DLD1 (cell line): ENCODE data around the gene A3GALT2.

Experiments used
- in situ Hi-C: cut with HindIII; loops from 2 replicates; pipeline ENCODE4 v1.10.0; 2017; ENCODE audit warnings: low sequenced_read_pairs

The A3GALT2 gene

DNA sequence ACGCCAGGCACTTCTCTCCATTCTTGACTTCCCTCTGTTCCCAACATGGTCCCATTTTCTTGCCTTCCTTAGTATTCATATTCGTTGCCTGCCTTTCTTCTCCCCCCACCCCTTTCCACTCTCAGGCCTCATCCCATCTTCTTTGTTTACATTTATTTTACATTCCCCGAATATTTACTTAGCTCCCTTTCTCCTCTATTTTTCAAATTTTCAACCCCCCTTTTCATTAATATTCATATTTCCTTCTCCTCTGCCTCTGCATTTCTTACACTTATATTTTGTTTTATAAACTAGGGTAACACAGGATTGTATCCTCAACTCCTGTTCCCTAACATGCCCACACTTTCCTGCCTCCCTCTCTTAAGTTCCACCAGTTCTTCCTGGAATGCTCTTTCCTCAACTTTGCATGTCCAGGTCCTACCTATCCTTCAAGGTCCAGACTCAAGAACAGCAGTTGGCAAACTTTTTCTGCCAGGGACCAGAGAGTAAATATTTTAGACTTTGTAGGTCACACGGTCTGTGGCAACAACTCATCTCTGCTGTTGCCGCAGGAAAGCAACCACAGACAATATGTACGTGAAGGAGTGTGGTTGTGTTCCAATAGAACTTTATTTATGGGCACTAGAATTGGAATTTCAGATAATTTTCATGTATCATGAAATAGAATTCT, 29.8 kb upstream of the A3GALT2 start:
- in situ Hi-C loops = no loop called here

DNA sequence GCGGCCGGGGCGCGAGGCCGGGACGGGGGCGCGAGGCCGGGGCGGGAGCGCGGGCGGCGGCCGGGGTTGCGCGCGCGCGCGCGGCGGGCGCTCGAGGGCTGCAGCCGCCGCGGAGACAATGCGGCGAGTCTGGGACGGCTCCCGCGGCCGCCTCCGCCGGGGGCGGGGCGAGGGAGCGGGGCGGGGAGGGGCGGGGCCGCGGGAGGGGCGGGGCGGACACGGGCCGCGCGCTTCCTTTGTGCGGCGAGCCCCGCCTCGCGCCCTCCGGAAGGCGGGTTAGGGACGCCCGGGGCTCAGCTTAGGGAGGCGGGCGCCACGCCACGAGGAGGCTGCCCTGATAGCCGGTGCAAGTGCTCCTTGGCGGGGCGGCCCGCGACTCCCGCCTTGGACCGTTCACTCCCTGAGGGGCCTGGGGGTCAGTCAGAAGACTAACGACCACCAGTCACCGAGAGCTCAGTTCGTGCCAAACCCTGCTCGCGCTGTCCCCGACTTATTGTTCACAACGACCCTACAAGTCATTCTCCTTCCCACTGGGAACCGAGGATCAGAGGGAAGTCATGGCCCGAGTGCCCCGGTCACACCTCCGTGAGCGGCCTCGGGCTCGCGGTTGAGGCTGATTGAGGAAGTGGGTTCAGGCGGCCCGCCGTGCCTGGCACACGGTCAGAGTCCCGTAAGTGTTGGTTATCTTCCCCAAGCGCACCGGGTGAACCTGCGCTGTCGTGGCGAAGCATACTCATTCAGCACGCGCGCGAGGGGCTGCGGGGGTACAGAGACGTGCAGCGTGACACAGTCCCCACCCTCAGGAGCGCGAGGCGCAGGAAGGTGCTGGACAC, 29.1 kb upstream of the A3GALT2 start:
- in situ Hi-C loops = no loop called here

DNA sequence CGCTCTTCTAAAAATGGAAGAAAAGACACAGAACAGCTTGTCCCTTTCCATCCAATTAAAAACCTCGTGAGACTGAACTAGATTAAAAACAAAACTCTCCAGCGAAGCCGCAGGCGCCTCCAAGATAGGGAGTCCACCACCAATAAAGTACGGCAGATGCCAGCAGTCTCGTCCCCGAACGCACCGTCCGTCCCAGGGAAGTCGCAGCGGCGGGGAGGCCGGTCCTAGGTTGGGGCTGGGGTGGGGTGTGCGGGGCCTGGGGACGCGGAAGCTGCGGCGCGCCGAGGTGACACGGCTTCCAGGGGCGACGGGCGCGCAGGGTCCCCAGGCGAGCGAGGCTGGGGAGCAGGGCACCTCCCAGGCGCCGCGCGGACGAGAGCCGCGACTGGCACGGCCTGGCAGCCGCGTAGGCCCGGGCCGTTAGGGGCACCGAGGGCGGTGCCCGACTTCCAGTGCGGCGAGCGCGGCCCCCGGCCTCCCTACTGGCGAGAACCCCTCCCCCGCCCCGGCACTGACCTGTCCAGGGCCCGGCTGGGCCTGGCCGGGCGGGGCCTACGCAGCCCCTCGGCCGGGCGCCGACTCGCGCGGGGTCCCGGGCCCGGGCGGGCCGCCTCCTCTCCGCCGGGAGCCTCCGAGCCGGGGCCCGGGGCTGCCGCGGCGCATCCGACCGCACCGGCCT, 28.3 kb upstream of the A3GALT2 start:
- in situ Hi-C loops = no loop called here

DNA sequence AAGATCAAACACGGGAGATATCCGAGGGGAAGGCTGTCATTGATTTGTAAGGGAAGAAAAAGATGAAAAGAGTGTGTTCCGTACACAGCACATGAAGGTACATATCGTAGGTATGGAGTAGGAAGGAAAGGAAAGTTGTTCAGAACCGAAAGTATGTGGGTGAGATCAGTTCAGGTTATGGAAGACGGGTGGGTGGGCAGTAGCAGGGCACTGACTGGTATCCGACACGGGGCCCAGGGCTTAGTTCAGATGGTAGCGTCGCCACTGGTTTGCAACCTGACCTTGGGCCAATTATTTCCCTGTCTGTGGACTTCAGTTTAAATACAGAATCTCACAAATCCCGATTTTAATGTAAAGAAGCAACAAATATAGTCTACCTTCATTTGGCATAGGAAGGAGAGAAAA, 27.8 kb upstream of the A3GALT2 start:
- in situ Hi-C loops = no loop called here

DNA sequence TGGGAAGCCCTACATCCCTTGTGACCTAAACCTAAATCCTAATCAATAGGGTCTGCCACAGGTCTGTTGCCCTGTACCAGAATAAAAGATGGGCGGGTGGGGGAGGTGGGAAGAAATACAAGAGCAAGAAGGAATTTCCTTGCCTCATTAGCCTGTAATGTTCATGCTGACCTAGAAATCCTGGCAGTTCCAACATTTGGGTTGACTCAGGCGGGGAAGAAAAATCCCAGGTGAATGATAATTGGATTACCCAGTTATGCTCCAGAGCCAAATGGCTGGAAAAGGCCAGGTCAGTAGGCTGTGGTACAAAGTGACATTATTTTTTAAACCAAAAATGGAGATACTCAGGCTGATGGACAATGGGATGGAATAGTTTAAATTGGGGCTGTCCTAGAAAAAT, 27.3 kb upstream of the A3GALT2 start:
- in situ Hi-C loops = no loop called here

DNA sequence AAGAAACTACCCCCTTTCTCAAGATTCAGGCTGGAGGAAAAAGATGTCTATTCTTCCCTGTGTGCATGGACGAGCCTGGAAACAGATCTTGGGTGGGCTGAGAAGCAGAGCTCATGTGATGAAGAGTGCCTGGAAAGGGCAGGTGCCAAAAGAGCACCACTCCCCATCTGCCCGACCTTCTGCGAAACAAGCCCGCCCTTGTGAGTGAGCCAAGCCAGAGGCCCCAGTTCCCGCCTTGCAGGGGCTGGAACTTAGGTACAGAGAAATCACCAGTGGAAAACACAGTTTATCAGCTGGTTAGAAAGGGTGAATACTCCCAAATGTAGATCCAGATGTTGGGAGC, 26.7 kb upstream of the A3GALT2 start:
- in situ Hi-C loops = no loop called here

DNA sequence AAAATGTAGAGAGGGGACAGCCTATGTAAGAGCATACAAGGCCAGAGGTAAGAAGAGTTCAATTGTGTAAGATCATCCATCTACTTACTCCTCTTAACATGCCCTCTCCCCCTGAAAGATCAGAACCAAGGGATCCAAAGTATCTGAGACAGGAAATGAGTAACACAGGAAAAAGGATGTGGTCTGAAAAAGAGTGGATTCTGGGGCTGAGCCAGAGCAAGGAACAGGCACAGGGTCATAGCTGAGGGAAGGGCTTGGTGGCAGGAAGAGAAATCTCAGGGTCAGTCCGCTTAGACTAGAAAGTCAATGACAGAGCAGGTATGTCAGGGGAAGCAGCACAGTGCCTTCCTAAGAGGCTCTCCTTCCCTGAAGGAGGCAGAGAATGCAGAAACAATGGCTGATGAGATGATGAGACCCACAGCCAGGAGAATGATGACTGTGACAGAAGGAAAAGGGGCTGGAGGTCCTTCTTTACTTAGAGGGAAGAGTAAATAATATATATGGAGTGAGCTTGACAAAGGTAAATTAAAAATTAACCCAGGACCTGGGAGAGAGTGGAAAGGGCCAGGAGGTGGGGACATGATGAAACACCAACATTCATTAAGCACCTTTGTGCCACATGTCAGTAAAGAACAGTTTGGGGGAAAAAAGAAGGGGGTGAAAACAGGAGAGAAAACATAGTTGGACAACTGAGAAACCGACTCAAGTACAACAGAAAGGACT, 26.2 kb upstream of the A3GALT2 start:
- in situ Hi-C loops = no loop called here

DNA sequence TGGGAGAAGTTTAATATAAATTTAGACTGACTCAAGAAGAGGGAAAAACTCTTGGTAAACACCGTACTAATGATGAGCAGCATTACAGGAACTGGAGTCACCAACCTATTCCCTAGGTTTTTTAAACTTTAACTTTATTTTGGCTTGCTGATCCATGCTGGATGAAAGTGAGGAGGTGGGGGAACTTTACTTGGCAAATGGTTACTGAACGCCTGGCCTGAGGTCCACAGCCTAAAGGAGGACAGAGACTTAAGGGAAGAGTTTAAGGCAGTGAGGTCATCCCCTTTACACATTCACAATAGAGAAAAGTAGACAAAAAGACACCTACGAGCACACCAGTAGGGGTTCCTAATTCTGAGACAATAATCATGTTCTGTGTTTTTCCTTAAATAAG, 25.6 kb upstream of the A3GALT2 start:
- in situ Hi-C loops = no loop called here

DNA sequence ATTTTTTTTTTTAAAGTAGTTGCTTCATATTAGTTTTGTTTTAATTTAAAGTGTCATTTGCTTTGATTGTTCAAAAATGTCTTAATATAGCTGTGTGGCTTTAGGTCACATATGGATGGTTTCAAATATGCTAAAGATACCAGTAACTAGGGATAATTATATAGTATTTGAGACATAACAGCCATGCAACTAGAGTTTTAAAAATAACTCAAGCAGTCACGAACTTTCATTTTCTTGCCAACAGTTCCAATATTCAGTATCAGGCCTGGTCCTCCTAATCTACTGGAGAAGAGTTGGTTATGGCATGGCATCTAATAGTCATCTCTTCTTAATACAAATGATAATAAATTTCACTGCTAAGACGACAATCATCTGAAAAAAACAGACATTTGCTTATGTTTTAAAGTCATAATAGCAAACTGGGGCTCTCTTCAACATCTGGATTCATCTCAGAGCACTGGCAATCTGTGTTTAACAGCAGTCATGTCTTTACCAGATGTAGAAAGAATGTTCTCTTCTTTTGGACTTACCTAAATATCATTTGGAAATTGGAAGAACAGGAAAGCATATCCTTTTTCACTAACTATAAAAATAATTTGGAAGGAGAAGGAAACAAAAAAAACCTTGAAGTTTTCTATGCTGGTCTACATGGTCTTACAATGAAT, 24.1 kb upstream of the A3GALT2 start:
- in situ Hi-C loops = no loop called here

DNA sequence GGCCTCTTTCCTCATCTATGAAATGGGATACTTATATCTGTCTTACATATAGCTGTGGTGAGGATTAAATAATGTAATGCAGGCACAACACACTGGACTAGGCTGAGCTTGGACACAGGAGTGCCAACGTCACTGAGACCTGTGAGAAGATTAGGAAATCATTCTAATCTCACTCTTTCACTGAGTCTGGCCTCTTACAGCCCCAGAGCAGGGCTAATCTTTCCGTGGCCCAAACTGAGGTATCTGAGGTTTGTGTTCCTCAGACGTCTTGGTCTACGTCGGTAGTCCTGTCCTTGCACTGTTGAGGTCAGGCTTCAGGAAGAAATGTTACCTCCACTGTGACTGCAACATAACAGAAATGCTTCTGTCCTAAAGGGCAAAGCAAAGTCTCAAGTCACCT, 22.6 kb upstream of the A3GALT2 start:
- in situ Hi-C loops = no loop called here

DNA sequence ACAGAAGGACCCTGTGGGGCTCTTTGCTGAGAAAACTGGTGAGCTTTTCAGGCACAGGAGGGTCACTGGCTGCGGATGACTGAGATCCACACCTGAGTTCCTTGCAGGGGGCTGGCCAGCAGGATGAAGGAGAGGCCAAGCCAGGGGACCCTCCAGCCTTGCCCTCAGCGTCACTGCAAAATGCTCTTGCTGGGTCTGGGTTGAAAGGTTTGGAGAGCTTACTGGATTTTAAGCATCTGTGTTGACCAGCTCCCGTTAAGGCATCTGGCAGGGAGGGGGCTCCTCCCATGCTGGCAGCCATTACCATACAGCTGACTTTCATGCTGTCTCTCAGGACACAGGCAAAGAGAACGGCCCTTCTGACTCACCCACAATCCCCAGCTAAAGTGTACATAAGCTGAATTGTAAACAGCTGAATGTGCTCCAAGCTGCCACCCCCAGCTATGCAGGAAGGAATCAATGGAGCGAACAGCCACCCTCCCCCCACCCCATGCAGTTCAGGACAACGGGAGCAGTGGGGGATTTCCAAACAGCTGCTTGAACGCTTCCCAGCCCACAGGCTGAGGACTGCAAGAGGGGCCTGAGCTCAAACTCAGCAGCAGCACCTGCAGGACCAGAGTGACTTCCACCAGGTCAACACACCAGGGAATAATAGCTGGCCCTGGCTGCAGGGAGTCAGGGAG, 21.3 kb upstream of the A3GALT2 start:
- in situ Hi-C loops = no loop called here

DNA sequence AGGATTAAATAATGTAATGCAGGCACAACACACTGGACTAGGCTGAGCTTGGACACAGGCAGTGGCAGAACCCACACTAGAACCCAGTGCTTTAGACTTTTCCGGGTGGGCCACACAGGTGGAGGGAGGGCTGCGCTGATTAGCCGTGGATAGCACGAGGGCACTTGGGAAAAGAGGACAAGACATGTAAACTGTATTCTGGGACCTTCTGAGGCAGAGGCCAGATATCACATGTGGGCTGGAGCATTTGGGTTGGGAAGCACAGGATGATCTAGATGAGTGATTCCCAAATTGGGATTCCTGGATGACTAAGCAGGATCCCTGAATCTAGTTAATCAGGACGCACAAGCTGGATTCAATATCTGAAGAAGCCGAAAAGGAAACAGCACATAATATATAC, 20.3 kb upstream of the A3GALT2 start:
- in situ Hi-C loops = no loop called here

DNA sequence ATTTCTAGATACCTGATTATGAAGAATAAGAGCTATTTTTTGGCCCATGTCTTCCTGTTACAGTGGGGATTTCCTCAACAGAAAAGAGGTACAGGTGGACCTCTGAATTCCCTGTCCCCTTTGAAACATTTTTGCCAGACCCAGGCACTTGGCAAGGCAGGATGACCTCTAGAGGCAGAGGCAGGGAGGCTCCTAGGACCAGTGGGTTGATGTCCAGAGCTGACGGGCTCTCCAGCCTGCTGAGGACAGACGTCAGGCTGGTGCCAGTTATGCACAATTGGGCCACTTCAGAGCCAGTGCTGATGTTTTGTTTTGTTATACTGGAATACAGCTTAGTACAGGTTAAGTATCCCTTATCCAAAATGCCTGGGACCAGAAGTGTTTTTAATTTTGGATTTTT, 18.5 kb upstream of the A3GALT2 start:
- in situ Hi-C loops = no loop called here

DNA sequence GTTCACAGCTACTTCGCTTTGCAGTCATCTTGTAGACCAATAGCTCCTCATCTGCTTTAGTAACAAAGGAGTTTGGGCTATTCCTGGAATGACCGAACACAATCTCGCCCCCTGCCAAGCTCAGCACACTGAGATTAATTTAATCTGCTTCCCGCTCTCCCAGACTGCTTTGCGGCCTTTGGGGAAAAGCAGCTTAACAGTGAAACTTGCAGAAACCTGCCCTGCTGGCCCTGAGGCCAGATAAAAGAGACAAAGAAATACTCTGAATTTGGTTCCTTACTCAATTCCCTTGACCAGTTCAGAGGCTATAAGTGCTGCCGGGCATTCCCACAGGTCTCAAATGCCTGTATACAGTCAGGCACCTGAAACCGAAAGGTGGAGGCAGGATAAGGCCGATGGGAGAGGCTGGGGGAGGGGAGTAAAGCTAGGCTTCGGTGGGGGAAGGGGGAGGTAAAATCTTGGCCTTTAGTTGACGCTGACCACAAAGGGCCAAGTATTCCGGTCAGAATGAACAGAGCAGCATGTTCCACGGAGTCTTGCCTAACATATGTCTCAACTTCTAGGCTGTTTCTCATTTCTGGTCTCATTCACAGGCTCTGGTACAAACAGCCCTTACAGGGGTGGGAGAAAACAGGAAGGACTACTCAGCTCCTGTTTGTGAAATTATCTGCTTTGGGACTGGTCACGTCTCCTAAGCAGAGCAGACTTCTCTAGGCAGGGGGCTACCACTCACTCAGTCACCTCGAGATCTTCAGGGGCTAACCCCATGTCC, 17.7 kb upstream of the A3GALT2 start:
- in situ Hi-C loops = no loop called here

DNA sequence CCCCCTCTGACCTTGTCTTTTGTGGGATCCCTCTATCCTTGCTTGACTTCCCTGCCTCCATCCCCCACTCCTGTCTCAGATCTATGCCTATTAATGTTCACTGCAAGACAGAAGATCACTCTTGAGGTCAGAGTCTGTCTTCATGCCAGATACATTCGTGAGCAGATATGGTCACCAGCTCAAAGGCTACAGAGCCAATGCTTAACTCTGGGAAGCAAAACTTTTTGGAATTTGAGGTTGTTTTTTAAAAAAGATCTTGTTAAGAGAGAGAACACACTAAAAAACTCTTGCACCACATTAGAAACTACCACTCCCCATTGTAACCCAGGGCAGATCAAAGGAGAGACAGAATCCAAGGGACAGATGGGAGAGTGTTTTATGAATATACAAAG, 17.1 kb upstream of the A3GALT2 start:
- in situ Hi-C loops = no loop called here

DNA sequence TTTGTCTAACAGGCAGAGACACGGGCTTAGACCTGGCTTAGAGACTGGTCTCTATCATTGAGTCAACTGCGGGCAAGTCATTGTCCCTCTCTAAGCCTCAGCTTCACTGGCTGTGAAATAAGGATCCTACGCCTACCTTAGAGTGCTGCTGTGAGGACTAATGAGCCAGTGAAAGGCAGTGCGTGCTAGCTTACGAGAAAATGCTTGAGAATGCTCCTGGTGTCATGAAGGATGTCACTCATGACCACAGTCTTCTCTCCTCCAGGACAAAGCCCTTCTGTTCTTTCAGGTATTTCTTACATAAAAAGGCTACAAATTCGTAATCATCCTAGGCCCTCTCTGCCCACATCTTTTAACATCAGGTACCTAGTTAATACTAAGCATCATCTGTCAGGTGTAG, 16.5 kb upstream of the A3GALT2 start:
- in situ Hi-C loops = no loop called here

DNA sequence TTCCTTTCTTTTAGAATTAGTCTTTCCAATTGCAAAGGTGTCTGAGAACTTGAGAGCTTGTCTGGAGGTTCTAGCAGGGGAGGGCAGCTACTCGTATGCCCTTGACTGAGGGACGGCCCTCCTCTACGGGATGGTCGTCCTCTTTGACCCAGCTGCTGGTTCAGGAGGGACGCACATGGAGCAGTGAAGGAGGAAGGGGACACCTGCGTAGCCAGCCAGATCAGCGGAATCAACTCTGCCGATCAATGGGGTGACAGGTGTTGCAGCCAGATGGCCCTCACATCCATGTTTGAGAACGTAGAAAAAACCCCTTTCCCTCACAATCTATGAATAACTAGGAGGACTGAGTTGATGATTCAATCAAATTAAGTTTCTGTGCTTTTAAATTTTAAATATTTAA, 15.7 kb upstream of the A3GALT2 start:
- in situ Hi-C loops = no loop called here

DNA sequence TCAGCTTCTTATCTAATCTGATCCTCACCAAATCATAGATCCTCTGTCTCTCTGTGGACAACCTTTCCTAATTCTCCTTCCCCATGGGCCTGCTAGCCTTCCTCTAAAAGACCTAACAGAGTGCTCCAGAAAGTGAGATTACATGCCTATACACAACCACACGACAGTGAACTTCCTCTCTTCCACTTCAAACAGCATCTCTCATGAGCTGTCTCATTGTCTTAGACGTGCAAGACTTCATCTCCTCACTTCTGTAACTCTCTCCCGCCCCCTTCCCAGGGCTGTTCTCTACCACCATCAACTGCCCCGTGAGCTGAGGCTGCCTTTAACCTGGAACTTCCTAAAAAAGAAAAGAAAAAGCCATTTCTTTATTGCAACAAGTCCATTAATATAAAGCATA, 14.1 kb upstream of the A3GALT2 start:
- in situ Hi-C loops = no loop called here

DNA sequence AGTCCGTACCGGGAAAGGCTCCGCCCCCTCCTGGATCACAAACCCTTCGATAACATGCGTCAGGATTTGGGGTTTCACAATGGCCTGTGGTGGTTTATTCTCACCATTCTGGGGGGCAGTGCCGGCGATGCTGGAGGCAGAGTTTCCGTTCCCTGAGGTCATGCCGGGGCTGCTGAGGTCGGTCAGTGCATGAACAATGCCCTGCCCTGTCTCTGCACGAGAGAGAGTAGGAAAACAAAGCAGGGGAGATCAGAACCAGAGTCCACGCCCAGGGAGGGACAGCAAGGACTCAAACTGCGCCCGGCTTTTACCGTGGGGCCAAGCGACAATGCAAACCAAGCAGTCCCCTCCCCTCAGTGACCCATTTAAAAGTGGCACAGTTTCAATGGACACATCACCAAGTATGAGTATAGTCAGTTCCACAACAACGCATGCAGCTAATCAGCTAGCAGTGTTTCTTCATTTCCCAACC, 13.2 kb upstream of the A3GALT2 start:
- in situ Hi-C loops = no loop called here

DNA sequence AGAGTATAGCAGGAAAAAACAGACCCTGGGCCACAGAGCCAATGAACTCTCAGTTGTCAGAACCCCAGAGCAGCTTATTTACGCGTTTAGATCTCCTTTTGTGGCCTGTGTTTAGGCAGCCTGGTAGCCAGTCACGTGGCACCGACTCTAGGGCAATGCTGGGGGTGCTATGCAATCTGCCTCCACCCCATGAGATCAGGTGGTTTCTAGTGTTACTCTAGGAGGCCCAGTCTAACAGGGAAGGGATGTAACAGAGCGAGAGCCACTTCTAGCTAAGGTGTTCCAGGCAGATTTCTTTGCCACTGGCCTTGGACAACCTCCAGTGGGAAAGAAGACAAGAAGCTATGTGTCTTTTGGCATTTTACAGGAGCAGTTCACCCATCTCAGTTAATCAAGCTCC, 12.0 kb upstream of the A3GALT2 start:
- in situ Hi-C loops = no loop called here
